ENCODE measurements around the gene OXLD1.

The OXLD1 gene

DNA sequence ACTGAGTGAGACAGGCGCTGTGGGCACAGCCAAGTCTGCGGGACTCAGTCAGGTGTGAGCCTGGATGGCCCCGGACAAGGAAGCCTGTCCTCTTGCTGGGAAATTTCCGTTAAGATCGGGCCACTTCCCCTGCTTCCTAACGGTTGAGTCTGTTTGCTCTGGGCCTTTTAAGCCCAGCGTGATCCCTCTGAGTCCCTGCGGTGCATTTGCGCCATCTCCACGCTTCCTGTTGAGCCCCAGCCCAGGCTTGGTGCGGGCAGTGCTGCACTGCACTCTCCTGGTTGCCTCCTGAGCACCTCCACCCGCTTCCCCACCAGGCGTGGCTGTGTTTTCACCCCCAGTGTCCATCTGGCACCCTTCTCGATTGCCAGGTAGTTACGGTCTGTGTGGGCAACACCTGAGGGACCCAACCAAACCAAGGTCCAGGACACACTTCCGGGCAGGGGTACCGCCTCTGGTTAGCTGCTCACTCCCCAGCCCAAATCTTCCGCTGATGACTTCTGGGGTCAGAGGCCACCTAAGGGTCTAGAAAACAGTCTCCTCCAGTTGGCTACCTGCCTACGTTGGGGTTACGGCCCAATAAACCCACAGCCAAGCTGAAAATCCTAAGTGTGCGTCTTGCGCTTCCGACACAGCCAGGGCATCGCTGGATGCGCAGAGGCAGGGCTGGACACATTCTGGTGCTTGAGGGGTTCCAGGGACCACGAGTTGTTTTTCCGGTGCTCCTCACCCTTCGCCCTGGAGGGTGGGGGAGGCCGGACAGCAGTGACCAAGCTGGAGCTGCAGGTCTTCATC, 44.3 kb upstream of the OXLD1 start (continued):
- TF ChIP-seq, protein P1, sequence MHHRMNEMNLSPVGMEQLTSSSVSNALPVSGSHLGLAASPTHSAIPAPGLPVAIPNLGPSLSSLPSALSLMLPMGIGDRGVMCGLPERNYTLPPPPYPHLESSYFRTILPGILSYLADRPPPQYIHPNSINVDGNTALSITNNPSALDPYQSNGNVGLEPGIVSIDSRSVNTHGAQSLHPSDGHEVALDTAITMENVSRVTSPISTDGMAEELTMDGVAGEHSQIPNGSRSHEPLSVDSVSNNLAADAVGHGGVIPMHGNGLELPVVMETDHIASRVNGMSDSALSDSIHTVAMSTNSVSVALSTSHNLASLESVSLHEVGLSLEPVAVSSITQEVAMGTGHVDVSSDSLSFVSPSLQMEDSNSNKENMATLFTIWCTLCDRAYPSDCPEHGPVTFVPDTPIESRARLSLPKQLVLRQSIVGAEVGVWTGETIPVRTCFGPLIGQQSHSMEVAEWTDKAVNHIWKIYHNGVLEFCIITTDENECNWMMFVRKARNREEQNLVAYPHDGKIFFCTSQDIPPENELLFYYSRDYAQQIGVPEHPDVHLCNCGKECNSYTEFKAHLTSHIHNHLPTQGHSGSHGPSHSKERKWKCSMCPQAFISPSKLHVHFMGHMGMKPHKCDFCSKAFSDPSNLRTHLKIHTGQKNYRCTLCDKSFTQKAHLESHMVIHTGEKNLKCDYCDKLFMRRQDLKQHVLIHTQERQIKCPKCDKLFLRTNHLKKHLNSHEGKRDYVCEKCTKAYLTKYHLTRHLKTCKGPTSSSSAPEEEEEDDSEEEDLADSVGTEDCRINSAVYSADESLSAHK (tag by site-specific recombination; IDR thresholded peaks at IDR 0.05) = no peak
- TF ChIP-seq PATZ1 (tag by site-specific recombination; IDR thresholded peaks at IDR 0.05) = no peak
- TF ChIP-seq ZNF561 (tag by site-specific recombination; IDR thresholded peaks at IDR 0.05; ENCODE audit: borderline replicate concordance) = no peak
- peak; percentile 8; the same call in 1 of the 2 replicates for TF ChIP-seq ZNF837 (tag by site-specific recombination; IDR thresholded peaks at IDR 0.05)
- 0 out of 2 replicates have a peak, but pooled peaks have one; percentile 5 for TF ChIP-seq BCL11A (tag by site-specific recombination; IDR thresholded peaks at IDR 0.05; ENCODE audit: low read depth)
- peak; percentile 77 for TF ChIP-seq ZBTB17 (tag by site-specific recombination; IDR thresholded peaks at IDR 0.05)
- TF ChIP-seq ZFP37 (tag by site-specific recombination; IDR thresholded peaks at IDR 0.05) = peak; percentile 23; the same call in 1 of the 2 replicates
- no peak for TF ChIP-seq ZSCAN23 (tag by site-specific recombination; IDR thresholded peaks at IDR 0.05)
- TF ChIP-seq BCL11B (tag by site-specific recombination; IDR thresholded peaks at IDR 0.05; ENCODE audit: low read depth) = peak; percentile 32; the same call in 1 of the 2 replicates
- no peak for TF ChIP-seq ZNF394 (tag by site-specific recombination; IDR thresholded peaks at IDR 0.05; ENCODE audit: borderline replicate concordance)
- TF ChIP-seq ZNF223 (tag by site-specific recombination; IDR thresholded peaks at IDR 0.05) = no peak
- peak; percentile 78 for TF ChIP-seq SCRT2 (tag by site-specific recombination; IDR thresholded peaks at IDR 0.05)
- TF ChIP-seq ZNF169 (tag by site-specific recombination; IDR thresholded peaks at IDR 0.05) = no peak
- TF ChIP-seq PBX3 (CRISPR knock-in tag; IDR thresholded peaks at IDR 0.05) = no peak
- TF ChIP-seq ZNF335 (tag by site-specific recombination; conservative IDR thresholded peaks at IDR 0.05) = no peak; the same call in 1 of the 2 replicates
- TF ChIP-seq, protein P2, sequence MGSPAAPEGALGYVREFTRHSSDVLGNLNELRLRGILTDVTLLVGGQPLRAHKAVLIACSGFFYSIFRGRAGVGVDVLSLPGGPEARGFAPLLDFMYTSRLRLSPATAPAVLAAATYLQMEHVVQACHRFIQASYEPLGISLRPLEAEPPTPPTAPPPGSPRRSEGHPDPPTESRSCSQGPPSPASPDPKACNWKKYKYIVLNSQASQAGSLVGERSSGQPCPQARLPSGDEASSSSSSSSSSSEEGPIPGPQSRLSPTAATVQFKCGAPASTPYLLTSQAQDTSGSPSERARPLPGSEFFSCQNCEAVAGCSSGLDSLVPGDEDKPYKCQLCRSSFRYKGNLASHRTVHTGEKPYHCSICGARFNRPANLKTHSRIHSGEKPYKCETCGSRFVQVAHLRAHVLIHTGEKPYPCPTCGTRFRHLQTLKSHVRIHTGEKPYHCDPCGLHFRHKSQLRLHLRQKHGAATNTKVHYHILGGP (tag by site-specific recombination; IDR thresholded peaks at IDR 0.05) = no peak
- TF ChIP-seq TRIM28 (IDR thresholded peaks at IDR 0.05; ENCODE audit: borderline replicate concordance, low read length) = no peak
- no peak for TF ChIP-seq ZFHX2 (tag by site-specific recombination; conservative IDR thresholded peaks at IDR 0.05)
- peak; percentile 7; the same call in 1 of the 2 replicates for TF ChIP-seq IKZF3 (tag by site-specific recombination; IDR thresholded peaks at IDR 0.05)
- TF ChIP-seq YY1 (tag by site-specific recombination; IDR thresholded peaks at IDR 0.05) = no peak
- TF ChIP-seq ZNF544 (tag by site-specific recombination; IDR thresholded peaks at IDR 0.05) = no peak
- TF ChIP-seq ZNF423 (tag by site-specific recombination; IDR thresholded peaks at IDR 0.05) = peak; percentile 67; the same call in 1 of the 2 replicates
- TF ChIP-seq, protein P3, sequence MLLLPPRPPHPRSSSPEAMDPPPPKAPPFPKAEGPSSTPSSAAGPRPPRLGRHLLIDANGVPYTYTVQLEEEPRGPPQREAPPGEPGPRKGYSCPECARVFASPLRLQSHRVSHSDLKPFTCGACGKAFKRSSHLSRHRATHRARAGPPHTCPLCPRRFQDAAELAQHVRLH (tag by site-specific recombination; IDR thresholded peaks at IDR 0.05) = no peak
- no peak for TF ChIP-seq ZNF555 (tag by site-specific recombination; conservative IDR thresholded peaks at IDR 0.05)
- no peak for TF ChIP-seq ZNF518A (tag by site-specific recombination; conservative IDR thresholded peaks at IDR 0.05; ENCODE audit: low read depth)
- TF ChIP-seq ZNF121 (tag by site-specific recombination; IDR thresholded peaks at IDR 0.05) = no peak
